ENCODE data around the gene FLNB. TPM values are rescaled to one million over a fixed set of nuclear protein-coding genes. Genes with fewer than 3 reads are reported as not detected.

The FLNB gene
- total RNA-seq, 1 donor = 274 TPM

GRCh38 chr3:58095603-58096138, 87.4 kb downstream of the FLNB start:
- DNase-seq (ENCODE audit: insufficient read length, low spot score, missing footprints) = no peak
- Histone ChIP-seq H3K4me2 (ENCODE audit: insufficient read depth, low read length) (no peak overlapping the region), H3K27me3 (ENCODE audit: insufficient read depth, low read length) (no peaks in the 10 kb centered on the region), H3K4me1 (ENCODE audit: insufficient read depth, low read length) (peaks cover 8% of the 10 kb centered on the region), H3K4me3 (ENCODE audit: insufficient read depth, low read length) (no peak overlapping the region), H3K27ac (ENCODE audit: low read depth, low read length) (no peak overlapping the region), H3K36me3 (ENCODE audit: insufficient read depth, low read length) (peaks cover 57% of the 10 kb centered on the region), H2AFZ (ENCODE audit: low read length) (no peak overlapping the region), H3K9me3 (ENCODE audit: low read depth, low read length) (no peaks in the 10 kb centered on the region), H3K79me2 (ENCODE audit: insufficient read depth, low read length) (peaks cover 24% of the 10 kb centered on the region), H4K20me1 (ENCODE audit: insufficient read depth, low read length) (peaks cover 15% of the 10 kb centered on the region)
- no peak for TF ChIP-seq CTCF (IDR thresholded peaks at IDR 0.05; ENCODE audit: extremely low read depth, low read depth, low read length)

DNA sequence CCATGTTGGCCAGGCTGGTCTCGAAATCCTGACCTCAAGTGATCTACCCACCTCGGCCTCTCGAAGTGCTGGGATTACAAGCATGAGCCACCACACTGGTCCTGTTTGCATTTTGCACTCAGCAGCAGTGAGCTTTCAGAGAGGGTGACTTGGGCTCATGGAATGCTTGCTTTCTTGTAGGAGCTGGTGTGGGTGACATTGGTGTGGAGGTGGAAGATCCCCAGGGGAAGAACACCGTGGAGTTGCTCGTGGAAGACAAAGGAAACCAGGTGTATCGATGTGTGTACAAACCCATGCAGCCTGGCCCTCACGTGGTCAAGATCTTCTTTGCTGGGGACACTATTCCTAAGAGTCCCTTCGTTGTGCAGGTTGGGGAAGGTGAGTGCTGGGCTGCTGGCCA, 90.3 kb downstream of the FLNB start:
- Histone ChIP-seq H3K79me2 (ENCODE audit: insufficient read depth, low read length) (peaks cover 13% of the 10 kb centered on the region), H3K4me2 (ENCODE audit: insufficient read depth, low read length) (no peak overlapping the region), H3K4me3 (ENCODE audit: insufficient read depth, low read length) (no peak overlapping the region), H3K4me1 (ENCODE audit: insufficient read depth, low read length) (peaks cover 4% of the 10 kb centered on the region), H3K27ac (ENCODE audit: low read depth, low read length) (no peak overlapping the region), H4K20me1 (ENCODE audit: insufficient read depth, low read length) (peaks cover 9% of the 10 kb centered on the region), H3K27me3 (ENCODE audit: insufficient read depth, low read length) (no peaks in the 10 kb centered on the region), H2AFZ (ENCODE audit: low read length) (no peak overlapping the region), H3K36me3 (ENCODE audit: insufficient read depth, low read length) (peaks cover 86% of the 10 kb centered on the region), H3K9me3 (ENCODE audit: low read depth, low read length) (no peaks in the 10 kb centered on the region)
- TF ChIP-seq CTCF (IDR thresholded peaks at IDR 0.05; ENCODE audit: extremely low read depth, low read depth, low read length) = no peak
- no peak for DNase-seq (ENCODE audit: insufficient read length, low spot score, missing footprints)

DNA sequence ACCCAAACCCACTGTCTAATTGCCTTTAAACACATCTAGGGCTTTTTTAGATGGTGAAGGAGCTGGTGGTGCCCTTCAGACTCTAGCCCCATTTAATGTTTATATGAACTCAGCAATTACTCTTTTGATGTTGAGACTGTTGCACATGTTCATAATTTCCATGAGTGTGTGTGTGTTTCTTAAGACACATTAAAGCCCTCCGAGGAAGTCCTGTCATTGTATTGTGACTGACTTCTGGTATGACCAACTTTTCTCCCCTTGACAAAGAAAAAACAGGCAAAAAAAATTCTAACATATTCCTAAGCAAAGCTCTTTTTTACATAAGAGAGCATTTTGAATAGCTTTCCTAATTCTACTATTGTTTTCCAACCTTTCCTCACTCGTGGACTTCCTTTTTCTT, 91.6 kb downstream of the FLNB start:
- Histone ChIP-seq H3K27ac (ENCODE audit: low read depth, low read length) (no peak overlapping the region), H3K4me1 (ENCODE audit: insufficient read depth, low read length) (no peaks in the 10 kb centered on the region), H3K4me3 (ENCODE audit: insufficient read depth, low read length) (no peak overlapping the region), H3K4me2 (ENCODE audit: insufficient read depth, low read length) (no peak overlapping the region), H3K36me3 (ENCODE audit: insufficient read depth, low read length) (peaks cover 93% of the 10 kb centered on the region), H3K79me2 (ENCODE audit: insufficient read depth, low read length) (peaks cover 6% of the 10 kb centered on the region), H3K9me3 (ENCODE audit: low read depth, low read length) (no peaks in the 10 kb centered on the region), H4K20me1 (ENCODE audit: insufficient read depth, low read length) (peaks cover 6% of the 10 kb centered on the region), H3K27me3 (ENCODE audit: insufficient read depth, low read length) (no peaks in the 10 kb centered on the region), H2AFZ (ENCODE audit: low read length) (no peak overlapping the region)
- TF ChIP-seq CTCF (IDR thresholded peaks at IDR 0.05; ENCODE audit: extremely low read depth, low read depth, low read length) = no peak
- no peak for DNase-seq (ENCODE audit: insufficient read length, low spot score, missing footprints)

GRCh38 chr3:58101499-58102389, 93.5 kb downstream of the FLNB start:
- Histone ChIP-seq H3K36me3 (ENCODE audit: insufficient read depth, low read length) (peaks cover 93% of the 10 kb centered on the region), H3K79me2 (ENCODE audit: insufficient read depth, low read length) (peaks cover 2% of the 10 kb centered on the region), H3K4me2 (ENCODE audit: insufficient read depth, low read length) (no peak overlapping the region), H3K27me3 (ENCODE audit: insufficient read depth, low read length) (no peaks in the 10 kb centered on the region), H3K4me3 (ENCODE audit: insufficient read depth, low read length) (no peak overlapping the region), H3K27ac (ENCODE audit: low read depth, low read length) (no peak overlapping the region), H3K9me3 (ENCODE audit: low read depth, low read length) (no peaks in the 10 kb centered on the region), H2AFZ (ENCODE audit: low read length) (no peak overlapping the region), H3K4me1 (ENCODE audit: insufficient read depth, low read length) (no peaks in the 10 kb centered on the region), H4K20me1 (ENCODE audit: insufficient read depth, low read length) (peaks cover 4% of the 10 kb centered on the region)
- no peak for TF ChIP-seq CTCF (IDR thresholded peaks at IDR 0.05; ENCODE audit: extremely low read depth, low read depth, low read length)
- no peak for DNase-seq (ENCODE audit: insufficient read length, low spot score, missing footprints)
